Endothelial cell of umbilical vein (primary cell): ENCODE results near the gene C1QTNF8. TPM values are rescaled to one million over a fixed set of nuclear protein-coding genes. Genes with fewer than 3 reads are reported as not detected.

Experiments
- BruUV-seq: library from RNA; stranded (reverse); fragments of 400-500 nt; replicated peaks from 2 replicates; lab custom pipeline; 2021; lab: Mats Ljungman, UMichigan
- CTCF ChIA-PET: fragments of 300-600, 350-600 bp; sonication (Branson Sonifier 250); formaldehyde crosslinking; loops from one replicate; lab custom pipeline; 2021; ENCODE audit warnings: antibody characterized with exemption, inconsistent platforms; lab: Charles Lee
- POLR2A ChIA-PET: fragments of 300-600, 350-600 bp; sonication (Branson Sonifier 250); formaldehyde crosslinking; loops from one replicate; lab custom pipeline; 2021; ENCODE audit warnings: antibody characterized with exemption, inconsistent platforms; lab: Charles Lee
- DNase-seq: peaks from one replicate; pipeline ENCODE4 v3.0.0-alpha.2; 2011; ENCODE audit warnings: low read depth, low spot score
- FAIRE-seq: peaks from 2 replicates; lab custom pipeline; 2011; peaks lifted over from hg19 to GRCh38; lab: Jason Lieb, UNC
- H2AFZ ChIP-seq: 2 replicates; pipeline ENCODE4 v1.6.0; 2012; ENCODE audit warnings: low read depth, low read length, control low read depth, inconsistent platforms
- H3K27ac ChIP-seq: 2 replicates; pipeline ENCODE4 v1.5.1; 2011; ENCODE audit warnings: low read depth, mild to moderate bottlenecking, control low read depth, low read length, moderate library complexity; ENCODE audit not compliant: insufficient read depth
- H3K27me3 ChIP-seq, 2 experiments: 2 replicates each; pipeline versions ENCODE4 v1.6.0 to v1.6.1; 2011; ENCODE audit warnings: low read length in 2 of 2, mixed read lengths in 1 of 2; ENCODE audit not compliant: control insufficient read depth in 2 of 2, insufficient read depth in 2 of 2
- H3K36me3 ChIP-seq, 2 experiments: 2 replicates in 1 of 2; 3 replicates in 1 of 2; pipeline ENCODE4 v1.5.1; 2011; ENCODE audit warnings: low read length in 2 of 2, mild to moderate bottlenecking in 1 of 2, moderate library complexity in 1 of 2; ENCODE audit not compliant: control insufficient read depth in 2 of 2, insufficient read depth in 2 of 2; ENCODE audit errors: extremely low read depth in 1 of 2
- H3K4me1 ChIP-seq: 3 replicates; pipeline ENCODE4 v1.5.1; 2011; ENCODE audit warnings: mild to moderate bottlenecking, low read length; ENCODE audit not compliant: control insufficient read depth, insufficient read depth; ENCODE audit errors: extremely low read depth
- H3K4me2 ChIP-seq: 2 replicates; pipeline ENCODE4 v1.6.1; 2011; ENCODE audit warnings: low read length, control low read depth, mixed read lengths; ENCODE audit not compliant: insufficient read depth
- H3K4me3 ChIP-seq, 3 experiments: fragments of 200-600 bp in 1 of 3; sonication (generic), shearing (Covaris generic) in 1 of 3; replicated peaks in 1 of 3; 2 replicates each; pipeline ENCODE4 v1.5.1; 2011 to 2016; ENCODE audit warnings: control low read depth in 3 of 3, low read length in 3 of 3, mild to moderate bottlenecking in 2 of 3, inconsistent platforms in 1 of 3, low read depth in 1 of 3, moderate library complexity in 1 of 3; ENCODE audit not compliant: insufficient read depth in 1 of 3
- H3K79me2 ChIP-seq: 2 replicates; pipeline ENCODE4 v1.6.0; 2012; ENCODE audit warnings: low read length, inconsistent platforms; ENCODE audit not compliant: control insufficient read depth, insufficient read depth
- H3K9ac ChIP-seq: replicated peaks from 2 replicates; pipeline ENCODE3; 2011; ENCODE audit warnings: low read length, control low read depth; ENCODE audit not compliant: insufficient read depth; ENCODE audit errors: extremely low read depth
- H3K9me1 ChIP-seq: replicated peaks from 3 replicates; pipeline ENCODE4 v1.6.0; 2011; ENCODE audit warnings: mild to moderate bottlenecking, low read length; ENCODE audit not compliant: control insufficient read depth, insufficient read depth; ENCODE audit errors: extremely low read depth
- H3K9me3 ChIP-seq: replicated peaks from 2 replicates; pipeline ENCODE4 v1.5.1; 2012; ENCODE audit warnings: low read length, inconsistent platforms; ENCODE audit not compliant: control insufficient read depth, insufficient read depth
- H4K20me1 ChIP-seq: replicated peaks from 2 replicates; pipeline ENCODE3; 2011; ENCODE audit warnings: mild to moderate bottlenecking, low read length; ENCODE audit not compliant: control insufficient read depth, insufficient read depth; ENCODE audit errors: extremely low read depth
- CTCF ChIP-seq, 2 donors: IDR thresholded peaks; 1 replicate in 1 of 2; 2 replicates in 1 of 2; pipeline ENCODE4 v1.5.1; 2011; ENCODE audit warnings: low read length in 2 of 2, mild to moderate bottlenecking in 2 of 2, moderate library complexity in 2 of 2, control low read depth in 1 of 2, inconsistent platforms in 1 of 2, low read depth in 1 of 2; ENCODE audit not compliant: insufficient read depth in 1 of 2; ENCODE audit errors: extremely low read depth in 1 of 2
- FOS ChIP-seq: IDR thresholded peaks from 2 replicates; pipeline ENCODE4 v1.6.1; 2011; ENCODE audit warnings: mild to moderate bottlenecking, low read length, moderate library complexity, borderline replicate concordance; ENCODE audit not compliant: insufficient read depth
- JUN ChIP-seq: IDR thresholded peaks from 2 replicates; pipeline ENCODE4 v1.6.1; 2011; ENCODE audit warnings: borderline replicate concordance, low read depth; ENCODE audit not compliant: insufficient read length, insufficient read depth
- MYC ChIP-seq: IDR thresholded peaks from one replicate; pipeline ENCODE4 v1.6.1; 2011; ENCODE audit warnings: mild to moderate bottlenecking, low read depth, low read length
- POLR2A ChIP-seq: IDR thresholded peaks from 2 replicates; pipeline ENCODE4 v1.6.1; 2012; ENCODE audit warnings: low read depth, mild to moderate bottlenecking, control low read depth, low read length
- dilution Hi-C: fragments of 300-500 bp; cut with MboI; formaldehyde crosslinking; loops from one replicate; pipeline ENCODE4 v1.15.0; 2019; ENCODE audit warnings: low sequenced_read_pairs; ENCODE audit not compliant: extremely low pct_ligation_motif_present
- intact Hi-C: fragments of 100-400 bp; cut with micrococcal nuclease; formaldehyde crosslinking; loops from one replicate; pipeline ENCODE4 v1.10.0; 2022
- polyA plus RNA-seq, 4 experiments: library from polyadenylated mRNA; depleted of rRNA in 3 of 4; stranded (reverse) in 3 of 4; unstranded in 1 of 4; fragments of >200 nt; gene quantifications; 2 replicates each; pipeline versions ENCODE4 v1.2.1 to v1.2.3, GENCODE V29; 2011 to 2012; ENCODE audit warnings: missing spikeins in 1 of 4
- total RNA-seq: library from RNA; stranded (reverse); gene quantifications from 2 replicates; pipeline ENCODE4 v1.2.3, GENCODE V29; 2021

C1QTNF8 gene
- total and polyA plus RNA-seq, 2 donors (not counting 3 experiments of a cell fraction or from before 2014, with no cell fraction given) = not detected

GRCh38 chr16:1058216-1058615 lies 37.8 kb downstream of the C1QTNF8 start:
- Histone ChIP-seq H3K4me2 (no peak overlapping the region), H3K79me2 (no peaks in the 10 kb centered on the region), H2AFZ (no peak overlapping the region), H3K9ac (no peak overlapping the region), H3K36me3 (no peaks in the 10 kb centered on the region), H4K20me1 (no peaks in the 10 kb centered on the region), H3K27ac (no peak overlapping the region), H3K9me1 (no peaks in the 10 kb centered on the region), H3K4me1 (no peaks in the 10 kb centered on the region), H3K9me3 (no peaks in the 10 kb centered on the region), H3K4me3 (no peak overlapping the region), H3K27me3 (no peaks in the 10 kb centered on the region)
- ChIA-PET CTCF (interaction anchor here (1.2 to 5.1 kb wide), 12 partner anchors 10 to 346 kb away, joined by 3 to 57 read pairs (median 9); partner anchors contain the start of gene SSTR5), POLR2A (no interaction called here)
- dilution Hi-C loops (no loop called here), intact Hi-C loops (no loop called here)
- BruUV-seq = no TSS peak
- no peak for DNase-seq
- TF ChIP-seq JUN = no peak
- no peak for TF ChIP-seq CTCF (IDR thresholded peaks at IDR 0.05; ENCODE audit: extremely low read depth in 1 of 2, insufficient read depth in 1 of 2, low read depth in 1 of 2, low read length in 2 of 2)
- TF ChIP-seq FOS = no peak
- TF ChIP-seq MYC = no peak
- TF ChIP-seq POLR2A = no peak
- FAIRE-seq = no peak
